GM12873 (cell line): ENCODE measurements around the gene ILK.

Source experiments
- CTCF ChIP-seq: IDR thresholded peaks from 2 replicates; pipeline ENCODE4 v1.5.1; 2012; ENCODE audit warnings: low read depth, mild to moderate bottlenecking, moderate library complexity, low read length, control low read depth; ENCODE audit not compliant: insufficient read depth; ENCODE audit errors: missing control alignments

The ILK gene

GRCh38 chr11:6638429-6638828, 34.9 kb downstream of the ILK start:
- TF ChIP-seq CTCF: no peak

GRCh38 chr11:6640036-6640984, 36.7 kb downstream of the ILK start:
- TF ChIP-seq CTCF: no peak

- no peak for TF ChIP-seq CTCF
Observed at GRCh38 chr11:6640985-6641701, 37.6 kb downstream of the ILK start.

GRCh38 chr11:6642957-6643356, 39.4 kb downstream of the ILK start:
- TF ChIP-seq CTCF: no peak

GRCh38 chr11:6646071-6646470, 42.5 kb downstream of the ILK start:
- TF ChIP-seq CTCF: no peak

- no peak for TF ChIP-seq CTCF
Observed at GRCh38 chr11:6646576-6646917, 43.0 kb downstream of the ILK start.

GRCh38 chr11:6646918-6647679, 43.5 kb downstream of the ILK start:
- no peak for TF ChIP-seq CTCF
